GM21576 (cell line): ENCODE data around the gene ABCA1.
"Not testable (repeated sequence)": the region's sequence is repeated elsewhere in the genome, so short reads cannot be mapped to it uniquely, and the experiment has no call there.

Experiments
- ATAC-seq: cut with Tn5 transposase; IDR thresholded peaks from one replicate; pipeline ENCODE4 v1.9.1; 2021; ENCODE audit warnings: mild to moderate bottlenecking, moderate library complexity; ENCODE audit not compliant: unreplicated experiment

The ABCA1 gene, protein sequence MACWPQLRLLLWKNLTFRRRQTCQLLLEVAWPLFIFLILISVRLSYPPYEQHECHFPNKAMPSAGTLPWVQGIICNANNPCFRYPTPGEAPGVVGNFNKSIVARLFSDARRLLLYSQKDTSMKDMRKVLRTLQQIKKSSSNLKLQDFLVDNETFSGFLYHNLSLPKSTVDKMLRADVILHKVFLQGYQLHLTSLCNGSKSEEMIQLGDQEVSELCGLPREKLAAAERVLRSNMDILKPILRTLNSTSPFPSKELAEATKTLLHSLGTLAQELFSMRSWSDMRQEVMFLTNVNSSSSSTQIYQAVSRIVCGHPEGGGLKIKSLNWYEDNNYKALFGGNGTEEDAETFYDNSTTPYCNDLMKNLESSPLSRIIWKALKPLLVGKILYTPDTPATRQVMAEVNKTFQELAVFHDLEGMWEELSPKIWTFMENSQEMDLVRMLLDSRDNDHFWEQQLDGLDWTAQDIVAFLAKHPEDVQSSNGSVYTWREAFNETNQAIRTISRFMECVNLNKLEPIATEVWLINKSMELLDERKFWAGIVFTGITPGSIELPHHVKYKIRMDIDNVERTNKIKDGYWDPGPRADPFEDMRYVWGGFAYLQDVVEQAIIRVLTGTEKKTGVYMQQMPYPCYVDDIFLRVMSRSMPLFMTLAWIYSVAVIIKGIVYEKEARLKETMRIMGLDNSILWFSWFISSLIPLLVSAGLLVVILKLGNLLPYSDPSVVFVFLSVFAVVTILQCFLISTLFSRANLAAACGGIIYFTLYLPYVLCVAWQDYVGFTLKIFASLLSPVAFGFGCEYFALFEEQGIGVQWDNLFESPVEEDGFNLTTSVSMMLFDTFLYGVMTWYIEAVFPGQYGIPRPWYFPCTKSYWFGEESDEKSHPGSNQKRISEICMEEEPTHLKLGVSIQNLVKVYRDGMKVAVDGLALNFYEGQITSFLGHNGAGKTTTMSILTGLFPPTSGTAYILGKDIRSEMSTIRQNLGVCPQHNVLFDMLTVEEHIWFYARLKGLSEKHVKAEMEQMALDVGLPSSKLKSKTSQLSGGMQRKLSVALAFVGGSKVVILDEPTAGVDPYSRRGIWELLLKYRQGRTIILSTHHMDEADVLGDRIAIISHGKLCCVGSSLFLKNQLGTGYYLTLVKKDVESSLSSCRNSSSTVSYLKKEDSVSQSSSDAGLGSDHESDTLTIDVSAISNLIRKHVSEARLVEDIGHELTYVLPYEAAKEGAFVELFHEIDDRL (N-terminal part only)

DNA sequence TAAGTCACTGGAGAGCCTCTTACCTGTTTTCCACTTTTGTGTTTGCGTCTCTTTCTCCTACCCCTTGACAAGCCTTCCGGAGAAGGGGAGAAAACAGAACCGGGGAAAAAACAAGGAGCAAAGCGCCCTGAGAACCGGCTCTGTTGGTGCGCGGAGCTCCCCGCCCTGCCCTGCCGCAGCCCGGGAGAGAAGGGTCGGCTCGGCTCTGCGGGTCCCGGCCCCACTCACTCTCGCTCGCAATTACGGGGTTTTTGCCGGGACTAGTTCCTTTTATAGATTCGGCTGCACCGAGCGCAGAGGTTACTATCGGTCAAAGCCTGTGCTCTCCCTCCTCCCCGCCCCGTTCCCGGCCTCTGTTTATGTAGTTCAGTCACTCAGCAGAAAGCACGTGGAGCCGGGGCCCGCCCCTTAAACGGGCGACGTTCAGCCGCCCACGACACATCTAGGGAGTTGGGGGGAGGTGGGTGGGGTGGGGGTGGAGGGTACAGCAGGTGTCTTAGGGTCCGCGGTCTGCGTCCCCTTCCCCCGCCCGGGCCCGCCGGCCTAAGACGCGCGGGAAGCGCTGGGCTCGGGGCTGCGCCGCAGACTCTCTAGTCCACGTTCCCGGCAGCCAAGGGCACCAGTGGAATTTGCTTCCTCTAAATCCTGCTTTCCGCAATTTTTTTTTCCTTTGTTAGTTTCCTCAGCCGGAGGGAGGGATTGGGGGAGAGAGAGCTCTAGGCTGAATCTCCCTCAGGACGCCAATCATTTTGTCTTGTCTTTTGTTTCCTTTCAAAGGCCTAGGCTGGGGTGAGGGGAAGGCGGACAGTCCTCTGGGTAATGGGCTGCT, at the start of gene ABCA1:
ABCA1 (minus strand) TSS at position 244 of the 829 bp plus-strand sequence. CDS start 24,476 bp downstream, outside the sequence.
- no peak for ATAC-seq

DNA sequence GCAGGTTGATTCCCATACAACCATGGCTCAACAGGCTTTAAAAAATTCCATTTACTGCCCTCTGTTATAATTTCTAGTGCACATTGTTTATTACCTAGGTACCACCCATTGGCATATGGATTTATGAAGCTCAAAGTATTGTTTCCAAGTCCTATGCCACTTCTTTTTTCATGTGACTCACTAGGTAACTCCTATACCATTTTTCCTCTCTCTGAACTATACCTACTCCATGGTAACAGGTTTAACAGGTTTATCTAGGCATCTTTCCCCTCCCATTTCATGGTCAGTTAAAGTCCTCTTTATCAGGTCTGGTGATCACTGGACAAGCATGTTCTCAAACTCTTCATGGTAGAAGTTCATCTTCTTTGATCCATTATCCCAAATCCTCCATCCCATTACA, 49.6 kb upstream of the ABCA1 start:
- ATAC-seq = no peak

DNA sequence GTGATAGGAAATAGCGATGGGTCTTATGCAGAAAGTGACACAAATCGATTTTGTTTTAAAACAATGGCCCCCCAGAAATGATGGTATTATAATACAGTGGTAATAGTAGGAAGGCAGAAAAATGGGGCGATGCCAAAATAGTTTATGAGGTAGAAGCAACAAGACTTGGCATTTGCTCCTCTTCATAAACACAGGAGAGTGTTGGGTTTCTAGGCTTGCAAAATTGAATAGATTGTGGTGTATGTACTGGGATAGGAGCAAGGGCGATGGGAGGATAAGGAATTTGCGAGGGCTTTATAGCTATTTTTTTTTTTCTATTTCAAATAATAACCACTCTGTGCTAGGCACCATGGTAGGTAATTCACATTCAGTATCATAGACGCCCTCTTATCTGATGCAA, 49.2 kb upstream of the ABCA1 start:
- no peak for ATAC-seq

DNA sequence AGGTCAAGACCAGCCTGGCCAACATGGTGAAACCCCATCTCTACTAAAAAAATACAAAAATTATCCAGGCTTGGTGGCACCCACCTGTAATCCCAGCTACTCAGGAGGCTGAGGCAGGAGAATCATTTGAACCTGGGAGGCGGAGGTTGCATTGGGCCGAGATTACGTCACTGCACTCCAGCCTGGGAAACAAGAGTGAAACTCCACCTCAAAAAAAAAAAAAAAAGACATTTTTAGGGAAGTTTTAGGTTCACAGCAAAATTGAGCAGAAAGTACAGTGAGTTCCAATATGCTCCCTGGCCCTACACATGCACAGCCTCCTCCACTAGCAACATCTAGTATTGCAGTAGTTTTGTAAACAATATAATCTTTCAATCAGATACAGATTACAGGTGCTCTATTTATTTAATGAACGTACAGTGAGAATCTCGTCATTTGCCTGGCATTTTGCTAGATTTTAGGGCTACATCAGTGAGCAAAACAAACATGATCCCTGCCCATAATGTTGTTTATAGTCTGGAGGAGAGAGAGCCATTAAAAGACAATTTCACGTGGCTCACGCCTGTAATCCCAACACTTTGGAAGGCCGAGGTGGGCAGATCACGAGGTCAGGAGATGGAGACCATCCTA, 48.1 kb upstream of the ABCA1 start:
- ATAC-seq = not testable (repeated sequence)

DNA sequence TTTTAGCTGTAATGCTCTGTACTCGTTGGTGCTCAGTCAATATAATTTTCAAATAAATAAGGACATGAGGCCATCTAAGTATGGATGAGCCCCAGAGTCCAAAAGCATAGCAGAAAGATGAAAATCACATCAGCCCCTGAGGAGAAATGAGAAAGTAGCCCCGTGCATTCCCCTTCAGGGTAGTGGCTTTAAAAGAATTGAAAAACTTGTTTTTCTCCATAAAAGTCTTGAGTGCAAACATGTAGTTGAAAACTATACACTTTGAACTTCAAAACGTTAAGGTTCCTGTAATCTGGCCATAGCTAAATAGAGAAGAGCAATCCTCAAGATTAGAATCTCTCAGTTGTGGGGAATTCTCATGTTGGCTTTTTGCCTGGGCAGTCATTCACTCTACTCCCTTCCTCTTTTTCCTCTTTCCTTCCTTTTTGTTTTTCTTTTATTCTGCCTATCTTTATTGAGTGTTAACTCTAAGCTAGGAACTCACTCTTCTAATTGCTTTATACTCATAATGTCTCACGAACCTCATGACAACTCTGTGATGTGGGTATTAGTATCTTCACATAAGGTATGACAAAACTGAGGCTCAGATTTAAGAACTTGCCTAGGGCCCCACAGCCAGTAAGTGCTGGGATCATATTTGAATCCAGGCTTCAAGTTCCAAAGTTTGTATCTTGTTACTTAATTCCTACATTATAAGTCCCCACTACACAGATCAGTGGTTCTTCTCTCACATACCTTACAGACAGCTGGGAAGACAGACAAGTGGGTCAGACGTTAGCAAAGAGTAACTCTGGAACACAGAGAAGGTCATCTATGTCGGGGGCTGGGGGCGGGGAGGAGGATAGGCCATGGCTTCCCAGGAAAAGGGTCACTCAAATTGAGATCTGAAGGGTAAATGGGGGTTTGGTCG, 46.4 kb upstream of the ABCA1 start:
- ATAC-seq = no peak

DNA sequence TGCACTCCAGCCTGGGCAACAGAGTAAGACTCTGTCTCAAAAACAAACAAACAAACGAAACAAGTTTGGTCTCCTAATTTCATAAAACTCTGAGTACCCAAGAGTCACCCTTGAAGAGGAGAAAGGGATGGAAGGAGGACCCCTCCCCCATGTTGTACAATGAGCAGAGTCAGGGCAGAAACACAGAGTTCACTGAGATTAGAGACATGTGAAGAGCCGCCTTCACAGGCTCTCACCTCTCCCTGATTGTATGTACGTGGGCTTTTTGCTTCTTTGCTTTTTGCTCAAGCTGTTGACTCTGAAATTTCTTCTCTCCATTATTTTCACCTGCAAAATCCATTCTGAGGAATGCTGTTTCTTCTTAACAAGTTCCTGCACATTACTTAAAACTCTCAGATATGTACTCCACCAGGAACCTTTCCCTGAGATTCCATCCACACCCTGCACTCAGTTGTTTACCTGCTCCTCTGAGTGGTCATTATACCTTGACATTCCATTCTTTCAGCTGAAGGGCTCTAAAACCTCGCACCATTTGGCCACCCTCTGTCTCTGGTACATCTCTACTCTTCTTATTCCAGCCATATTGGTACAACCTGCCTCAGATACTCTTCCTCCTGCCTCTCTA, 44.4 kb upstream of the ABCA1 start:
- ATAC-seq = no peak

DNA sequence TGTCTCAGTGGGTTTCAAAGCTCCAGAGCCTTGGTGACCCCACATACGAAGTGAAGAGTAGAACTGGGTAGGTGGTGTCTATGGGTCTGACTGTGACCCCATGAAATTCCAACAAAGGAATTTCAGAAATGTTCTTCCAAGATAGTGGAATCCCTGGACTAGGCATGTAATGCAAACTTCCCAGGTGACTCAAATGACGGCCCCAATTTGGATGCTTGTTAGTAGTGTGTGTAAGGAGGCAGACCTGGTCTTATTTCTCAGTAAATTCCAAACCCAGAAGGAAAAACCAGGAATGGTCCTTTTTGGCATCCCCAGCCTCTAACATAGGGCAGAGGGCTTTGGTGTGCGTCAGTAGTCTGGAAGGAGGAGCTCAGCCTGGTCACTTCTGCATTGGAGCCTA, 43.6 kb upstream of the ABCA1 start:
- ATAC-seq = no peak

DNA sequence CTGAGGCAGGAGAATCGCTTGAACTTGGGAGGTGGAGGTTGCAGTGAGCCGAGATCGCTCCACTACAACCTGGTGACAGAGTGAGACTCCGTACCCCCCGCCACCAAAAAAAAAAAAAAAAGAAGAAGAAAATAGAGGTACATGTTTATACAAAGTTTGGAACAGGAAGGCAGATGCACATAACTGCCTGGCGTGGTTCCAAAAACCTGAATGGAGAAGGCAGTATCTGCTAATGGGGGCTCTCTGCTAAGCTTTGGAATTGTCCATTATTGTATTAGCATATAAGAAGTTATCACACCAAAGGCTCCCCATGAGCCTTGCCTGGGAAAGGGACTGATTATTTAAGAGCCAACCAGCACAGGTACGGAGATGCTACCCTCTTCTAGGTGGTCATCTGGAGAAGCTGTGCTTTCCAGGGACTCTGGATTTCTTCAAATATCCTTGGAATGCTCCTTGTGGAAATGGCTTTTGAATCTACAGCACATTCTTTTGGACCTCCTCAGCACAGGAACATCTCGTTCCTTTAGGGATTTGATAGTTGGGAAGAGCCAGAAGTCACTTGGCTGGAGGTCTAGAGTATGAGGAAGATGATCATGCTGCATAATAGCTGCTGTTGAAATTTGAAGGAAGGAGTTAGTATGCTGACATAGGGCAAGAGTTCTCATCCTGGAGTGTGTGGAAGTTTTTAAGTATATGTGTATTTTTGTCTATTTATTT, 42.5 kb upstream of the ABCA1 start:
- no peak for ATAC-seq

DNA sequence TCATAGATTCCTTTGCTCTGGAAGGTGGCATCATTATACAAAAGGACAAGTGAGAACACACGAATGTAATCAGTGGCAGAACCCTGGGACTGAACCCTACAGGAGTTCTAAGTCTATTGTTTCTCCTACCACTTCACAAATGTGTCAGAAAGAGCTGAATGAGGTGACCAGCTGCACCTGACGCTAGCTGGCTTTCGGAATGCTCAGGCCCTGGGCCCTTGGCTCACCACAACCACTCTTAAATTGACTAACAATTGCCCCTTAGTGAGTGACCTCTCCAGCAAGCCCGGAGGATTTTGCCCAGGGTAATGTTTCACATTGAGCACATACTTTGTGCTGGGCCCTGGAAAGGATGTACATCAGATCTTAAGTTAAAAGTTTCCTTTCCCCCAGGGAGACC, 41.2 kb upstream of the ABCA1 start:
- ATAC-seq = no peak

DNA sequence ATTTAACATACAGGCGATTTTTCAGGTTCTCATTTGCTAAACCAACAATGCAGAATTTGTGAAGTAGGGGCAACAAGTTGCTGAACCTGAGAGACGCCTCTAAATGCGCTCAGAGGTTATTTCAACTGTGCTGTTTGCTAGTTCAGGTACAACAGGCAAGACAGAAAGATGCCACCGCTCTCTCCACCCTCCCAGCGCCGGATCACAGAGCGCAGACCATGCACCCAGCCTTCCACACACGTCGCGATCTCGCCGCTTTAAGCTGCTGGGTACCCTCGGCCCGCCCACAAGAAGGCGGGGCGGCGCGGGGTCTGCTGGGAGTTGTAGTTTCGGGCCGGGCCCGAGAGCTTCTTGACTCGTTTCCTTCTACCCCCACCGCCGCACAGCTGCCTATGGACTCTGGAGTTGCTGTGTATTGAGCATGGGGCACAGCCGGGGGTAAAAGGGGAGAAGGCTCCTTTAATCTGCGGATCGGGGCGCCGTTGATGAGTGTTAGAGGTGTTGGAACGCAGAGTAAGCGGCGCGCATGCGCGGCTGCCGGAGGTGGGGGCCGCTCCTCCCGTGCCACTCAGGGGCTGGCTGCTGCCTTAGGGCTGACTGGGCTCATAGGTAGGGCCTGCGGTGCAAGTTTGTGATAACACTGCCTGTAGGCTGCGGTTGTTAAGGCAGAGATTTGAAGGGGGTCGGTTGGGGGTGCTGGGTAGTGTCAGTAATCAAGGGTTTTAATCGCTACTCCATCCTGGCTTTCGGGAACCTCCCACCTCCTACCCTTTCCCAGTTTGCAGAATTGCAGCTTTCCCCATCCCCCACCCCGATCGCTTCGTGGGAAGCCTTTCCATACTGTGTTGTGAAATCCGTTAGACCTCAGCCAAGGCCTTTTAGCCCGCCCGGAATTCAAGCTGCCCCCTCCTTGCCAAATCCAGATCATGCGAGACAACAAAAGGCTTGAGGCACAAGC, 40.3 kb upstream of the ABCA1 start:
- peak; percentile 100 for ATAC-seq

DNA sequence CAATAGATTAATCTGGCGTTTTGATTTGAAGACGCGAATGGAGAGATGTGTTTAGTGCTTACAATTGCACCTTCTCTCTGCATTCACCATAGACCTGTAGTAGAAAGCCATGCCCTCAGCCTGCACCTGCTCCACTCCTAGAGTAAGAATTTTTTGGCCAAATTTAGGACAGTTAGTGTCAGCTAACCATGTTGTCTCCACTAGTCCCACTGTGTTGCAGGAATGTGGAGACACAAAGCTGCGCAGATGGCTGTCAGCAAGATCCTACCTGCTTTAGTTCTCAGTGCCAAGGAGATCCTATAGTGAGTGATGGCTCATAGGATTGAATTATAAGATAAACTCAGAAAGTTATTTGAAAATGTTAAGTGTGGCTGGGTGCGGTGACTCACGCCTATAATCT, 35.1 kb upstream of the ABCA1 start:
- no peak for ATAC-seq

DNA sequence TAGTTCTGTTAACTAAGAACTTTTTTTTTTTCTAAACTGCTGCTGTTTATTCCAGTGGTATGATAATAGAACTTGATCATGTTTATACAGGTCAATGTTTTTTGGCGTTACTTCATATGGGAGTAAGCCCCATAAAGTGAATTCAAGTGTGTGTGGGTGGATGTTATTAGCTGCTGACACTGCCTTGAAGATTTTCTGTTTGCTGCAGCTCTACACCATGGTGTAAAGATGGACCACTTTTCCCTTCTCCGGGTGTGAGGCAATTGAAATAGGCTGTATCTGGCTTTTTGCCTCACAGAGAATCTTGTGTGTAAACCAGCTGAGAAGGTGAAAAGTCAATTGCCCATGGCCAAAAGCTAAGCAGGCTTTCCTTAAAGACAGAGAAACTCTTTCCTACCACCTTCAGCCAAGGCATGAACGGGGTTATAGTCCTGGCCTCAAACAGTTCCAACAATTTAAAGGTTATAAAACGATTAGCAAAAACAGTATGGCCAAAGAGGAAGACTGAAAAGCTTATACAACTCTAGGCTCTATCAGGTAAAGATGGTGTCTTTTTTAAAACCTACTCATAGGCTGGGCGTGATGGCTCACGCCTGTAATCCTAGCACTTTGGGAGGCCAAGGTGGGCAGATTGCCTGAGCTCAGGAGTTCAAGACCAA, 33.9 kb upstream of the ABCA1 start:
- ATAC-seq = no peak

DNA sequence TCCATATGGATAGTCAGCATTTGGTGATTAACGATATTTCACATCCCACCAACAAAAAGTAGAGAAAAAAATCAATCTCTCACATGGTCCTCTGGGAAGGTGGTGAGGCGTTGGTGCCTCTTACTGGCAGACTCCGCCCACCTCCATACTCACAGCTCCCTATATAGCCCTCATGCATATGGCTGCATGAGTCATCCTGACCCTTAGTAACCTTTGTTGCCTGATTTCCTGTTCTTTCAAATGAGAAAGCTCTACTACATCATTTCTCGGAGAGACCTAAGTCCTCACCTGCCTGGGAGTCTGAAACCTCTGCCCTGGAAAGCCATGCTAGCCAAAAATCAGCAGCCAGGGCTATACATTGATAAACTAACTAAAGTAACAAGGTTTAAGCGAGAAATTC, 33.3 kb upstream of the ABCA1 start:
- peak; percentile 98 for ATAC-seq

DNA sequence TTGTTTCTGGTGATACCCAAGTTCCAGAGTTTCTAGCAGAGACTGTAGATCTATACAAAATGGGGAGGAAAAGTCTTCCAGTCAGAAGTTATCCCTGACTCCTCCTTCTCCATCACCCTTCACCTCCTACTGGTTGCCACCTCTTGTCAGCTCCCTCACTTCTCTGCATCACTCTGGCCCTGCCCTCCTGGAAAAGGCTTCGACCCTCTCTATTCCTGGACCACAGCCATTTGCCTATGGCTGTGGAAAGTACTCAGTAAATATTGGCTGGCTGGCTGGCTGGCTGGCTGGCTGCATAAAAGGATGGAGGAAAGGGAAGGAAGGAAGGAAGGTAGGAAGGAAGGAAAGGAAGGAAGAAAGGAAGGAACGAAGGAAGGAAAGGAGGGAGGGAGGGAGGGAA, 32.7 kb upstream of the ABCA1 start:
- ATAC-seq = no peak

DNA sequence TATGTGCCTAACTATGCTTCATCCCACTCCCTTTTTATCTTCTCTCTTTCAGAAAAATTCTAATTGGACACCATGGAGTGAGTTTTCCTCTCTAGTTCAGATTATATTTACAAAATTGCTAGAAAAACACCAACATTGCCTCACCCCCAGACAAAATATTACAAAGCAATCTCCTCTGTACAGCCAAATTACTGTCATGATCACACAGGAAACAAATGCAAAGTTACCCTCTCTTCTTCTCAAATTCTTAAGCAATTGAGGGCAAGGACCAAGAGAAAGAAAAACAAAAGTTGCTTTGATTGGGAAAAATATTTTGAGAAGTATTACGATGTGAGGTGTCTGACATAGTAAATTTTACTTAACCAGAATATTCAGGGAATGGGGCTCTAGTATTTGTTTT, 30.8 kb upstream of the ABCA1 start:
- ATAC-seq = no peak

DNA sequence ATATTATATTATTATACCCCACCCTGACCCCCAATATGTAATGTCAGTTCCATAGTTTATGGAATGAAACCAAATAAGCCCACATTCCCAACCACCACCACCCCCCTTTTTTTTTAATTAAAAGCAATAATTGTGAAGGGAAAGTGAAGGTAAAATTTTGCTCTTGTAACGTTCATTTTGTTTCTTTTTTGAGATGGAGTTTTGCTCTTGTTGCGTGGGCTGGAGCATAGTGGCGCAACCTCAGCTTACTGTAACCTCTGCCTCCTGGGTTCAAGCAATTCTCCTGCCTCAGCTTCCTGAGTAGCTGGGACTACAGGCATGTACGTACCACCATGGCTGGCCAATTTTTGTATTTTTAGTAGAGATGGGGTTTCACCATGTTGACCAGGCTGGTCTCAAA, 30.1 kb upstream of the ABCA1 start:
- not testable (repeated sequence) for ATAC-seq
